GM23338 (cell line): ENCODE results near the gene ZNF627. TPM values are rescaled to one million over a fixed set of nuclear protein-coding genes. Genes with fewer than 3 reads are reported as not detected.

Source experiments
- ATAC-seq: fragments of 200-7000 bp; cut with Tn5 transposase; 3 replicates; pipeline ENCODE4 v1.9.1; 2020
- DNase-seq: peaks from one replicate; pipeline ENCODE4 v3.0.0-alpha.2; 2015; ENCODE audit warnings: low spot score
- H2AFZ ChIP-seq: fragments of 200-600 bp; sonication (generic); 2 replicates; pipeline ENCODE4 v1.8.0; 2016; ENCODE audit warnings: antibody characterized with exemption, mild to moderate bottlenecking, moderate library complexity
- H3F3A ChIP-seq: fragments of 200-600 bp; sonication (generic); replicated peaks from 2 replicates; pipeline ENCODE4 v1.8.0; 2017; ENCODE audit warnings: antibody characterized with exemption, mixed run types, low read depth
- H3K27ac ChIP-seq: fragments of 200-600 bp; sonication (generic); 2 replicates; pipeline ENCODE4 v1.6.1; 2016; ENCODE audit warnings: low read depth
- H3K27me3 ChIP-seq: fragments of 200-600 bp; sonication (generic); 2 replicates; pipeline ENCODE4 v1.8.0; 2016; ENCODE audit warnings: mild to moderate bottlenecking, mixed run types, moderate library complexity; ENCODE audit not compliant: insufficient read depth
- H3K36me3 ChIP-seq: fragments of 200-600 bp; sonication (generic); 2 replicates; pipeline ENCODE4 v1.8.0; 2016; ENCODE audit warnings: mild to moderate bottlenecking; ENCODE audit not compliant: insufficient read depth
- H3K4me1 ChIP-seq: fragments of 200-600 bp; sonication (generic); 2 replicates; pipeline ENCODE4 v1.8.0; 2016; ENCODE audit warnings: mild to moderate bottlenecking, moderate library complexity; ENCODE audit not compliant: insufficient read depth
- H3K4me2 ChIP-seq: fragments of 200-600 bp; sonication (generic); 2 replicates; pipeline ENCODE4 v1.7.1; 2017; ENCODE audit warnings: mixed run types
- H3K4me3 ChIP-seq: fragments of 200-600 bp; sonication (generic); 2 replicates; pipeline ENCODE4 v1.6.1; 2016; ENCODE audit warnings: mixed run types
- H3K79me2 ChIP-seq: fragments of 200-600 bp; sonication (generic); replicated peaks from 2 replicates; pipeline ENCODE4 v1.8.0; 2017; ENCODE audit warnings: mild to moderate bottlenecking; ENCODE audit not compliant: insufficient read depth
- H3K9me2 ChIP-seq: fragments of 200-600 bp; sonication (generic); 2 replicates; pipeline ENCODE4 v1.8.0; 2017; ENCODE audit not compliant: insufficient read depth
- H4K20me1 ChIP-seq: fragments of 200-600 bp; sonication (generic); replicated peaks from 2 replicates; pipeline ENCODE4 v1.8.0; 2017; ENCODE audit warnings: mild to moderate bottlenecking; ENCODE audit not compliant: insufficient read depth
- H3K27ac Mint-ChIP-seq: 2 replicates; pipeline ENCODE4 v1.8.0; 2020; ENCODE audit warnings: inconsistent platforms, mild to moderate bottlenecking, moderate library complexity, mixed read lengths
- H3K27me3 Mint-ChIP-seq: 3 replicates; pipeline ENCODE4 v1.8.0; 2022; ENCODE audit warnings: low read depth, mild to moderate bottlenecking, moderate library complexity, mixed read lengths, inconsistent platforms; ENCODE audit not compliant: insufficient read depth, poor library complexity
- H3K36me3 Mint-ChIP-seq: 3 replicates; pipeline ENCODE4 v1.8.0; 2021; ENCODE audit warnings: low read depth, mild to moderate bottlenecking, inconsistent platforms, moderate library complexity, mixed read lengths
- H3K4me1 Mint-ChIP-seq: 3 replicates; pipeline ENCODE4 v1.8.0; 2020; ENCODE audit warnings: mild to moderate bottlenecking, inconsistent platforms, mixed read lengths
- H3K4me3 Mint-ChIP-seq: 3 replicates; pipeline ENCODE4 v1.8.0; 2021; ENCODE audit warnings: moderate library complexity, mild to moderate bottlenecking, inconsistent platforms, mixed read lengths
- H3K9me3 Mint-ChIP-seq: 3 replicates; pipeline ENCODE4 v1.8.0; 2020; ENCODE audit warnings: moderate library complexity, mild to moderate bottlenecking, inconsistent platforms, mixed read lengths
- ETS1 ChIP-seq: IDR thresholded peaks from 2 replicates; pipeline ENCODE4 v1.6.1; 2016; ENCODE audit warnings: antibody characterized with exemption
- EZH2phosphoT487 ChIP-seq: fragments of 200-600 bp; sonication (generic); IDR thresholded peaks from one replicate; pipeline ENCODE4 v1.8.1; 2018; ENCODE audit warnings: antibody characterized with exemption; ENCODE audit not compliant: unreplicated experiment
- JUNB ChIP-seq: IDR thresholded peaks from one replicate; pipeline ENCODE4 v1.6.1; 2016; ENCODE audit warnings: antibody characterized with exemption; ENCODE audit not compliant: unreplicated experiment
- POLR2AphosphoS5 ChIP-seq: IDR thresholded peaks from 2 replicates; pipeline ENCODE4 v1.6.1; 2016; ENCODE audit warnings: antibody characterized with exemption, low read depth
- REST ChIP-seq: IDR thresholded peaks from one replicate; pipeline ENCODE4 v1.6.1; 2018; ENCODE audit warnings: antibody characterized with exemption; ENCODE audit not compliant: unreplicated experiment
- STAT1 ChIP-seq: IDR thresholded peaks from one replicate; pipeline ENCODE4 v1.6.1; 2016; ENCODE audit warnings: antibody characterized with exemption; ENCODE audit not compliant: unreplicated experiment
- ZNF114 ChIP-seq: fragments of 250-450 bp; sonication (Bioruptor Pico); IDR thresholded peaks from 2 replicates; pipeline ENCODE4 v1.5.0; 2020; ENCODE audit warnings: mild to moderate bottlenecking, moderate library complexity
- ZNF331 ChIP-seq: fragments of 250-450 bp; sonication (Bioruptor Pico); IDR thresholded peaks from 2 replicates; pipeline ENCODE4 v1.5.0; 2020; ENCODE audit warnings: low read depth, mild to moderate bottlenecking, moderate library complexity
- ZNF462 ChIP-seq: fragments of 250-450 bp; sonication (Bioruptor Pico); IDR thresholded peaks from 2 replicates; pipeline ENCODE4 v1.5.0; 2020; ENCODE audit warnings: mild to moderate bottlenecking, moderate library complexity
- polyA plus RNA-seq: library from polyadenylated mRNA; unstranded; fragments of >200 nt; fragmentation: Nextera tagmentation; extraction: Ambion mirVana; gene quantifications from 2 replicates; pipeline ENCODE4 v1.2.1, GENCODE V29; 2016
- total RNA-seq: library from RNA; depleted of rRNA; stranded (reverse); fragments of >200 nt; shearing (Covaris generic); gene quantifications from 2 replicates; pipeline ENCODE4 v1.2.3, GENCODE V29; 2014

ZNF627 gene
- total and polyA plus RNA-seq, 2 experiments from 2014 or later = 9.0 to 15.4 TPM

- no peak for TF ChIP-seq ZNF462
- TF ChIP-seq POLR2AphosphoS5 = no peak
- TF ChIP-seq STAT1 = no peak
- TF ChIP-seq EZH2phosphoT487 = no peak
- no peak for TF ChIP-seq ZNF114 (CRISPR knock-in tag)
- no peak for TF ChIP-seq ETS1
- TF ChIP-seq JUNB = no peak
- TF ChIP-seq ZNF331 = no peak
Measured at GRCh38 chr19:11652056-11652455, 54.8 kb downstream of the ZNF627 start (continued).

- Histone ChIP-seq H2AFZ (no peak overlapping the region), H3F3A (no peaks in the 10 kb centered on the region), H3K4me1 (no peaks in the 10 kb centered on the region), H3K36me3 (peaks cover 38% of the 10 kb centered on the region), H3K27me3 (no peaks in the 10 kb centered on the region), H3K4me3 (no peak overlapping the region), H3K4me2 (no peak overlapping the region), H3K9me2 (no peaks in the 10 kb centered on the region), H3K27ac (no peak overlapping the region), H4K20me1 (no peaks in the 10 kb centered on the region), H3K79me2 (no peaks in the 10 kb centered on the region)
- no peaks in the 10 kb centered on the region for H3K4me1 Mint-ChIP-seq
- H3K27ac Mint-ChIP-seq = no peak overlapping the region
- H3K36me3 Mint-ChIP-seq = peaks cover 87% of the 10 kb centered on the region
- H3K27me3 Mint-ChIP-seq = peaks cover 1% of the 10 kb centered on the region
- no peak overlapping the region for H3K4me3 Mint-ChIP-seq
- peaks cover 80% of the 10 kb centered on the region for H3K9me3 Mint-ChIP-seq
- TF ChIP-seq REST = no peak
- TF ChIP-seq STAT1 = no peak
- no peak for TF ChIP-seq ETS1
- no peak for TF ChIP-seq ZNF331
- DNase-seq (no peak), ATAC-seq (no peak)
Measured at GRCh38 chr19:11652492-11652891, 55.2 kb downstream of the ZNF627 start.
